Measurements from ENCODE around the gene C17orf58.
A peak's percentile ranks its signal among the peaks of the same experiment; 100 is the strongest.
"Not testable (repeated sequence)": the region's sequence is repeated elsewhere in the genome, so short reads cannot be mapped to it uniquely, and the experiment has no call there.

C17orf58 gene

DNA sequence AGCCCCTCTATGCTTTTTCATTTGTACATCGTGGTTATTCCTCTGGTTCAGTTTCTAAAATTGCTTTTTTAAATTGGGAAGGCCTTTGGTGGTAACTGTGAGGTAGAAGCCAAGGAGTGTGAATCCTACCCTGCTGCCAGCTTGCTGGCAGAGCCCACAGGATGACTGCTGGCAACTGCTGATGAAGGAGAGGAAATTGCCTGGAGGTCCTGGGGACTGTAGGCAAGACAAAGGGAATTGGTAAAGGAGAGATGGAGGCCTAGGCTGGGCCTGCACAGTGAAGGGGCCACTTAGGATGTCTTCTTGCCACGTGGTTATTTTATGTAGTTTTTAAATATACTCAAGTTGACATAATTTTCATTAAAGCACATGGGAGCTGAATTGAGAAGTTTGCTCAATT is 15.8 kb downstream of the C17orf58 start:
- no peak for DNase-seq (ENCODE audit: low read depth in 2 of 2)
- H3K4me3 ChIP-seq (replicated peaks in 1 of 2; ENCODE audit: low read depth in 2 of 2, low read length in 2 of 2): no peak overlapping the region
- TF ChIP-seq, protein P1, sequence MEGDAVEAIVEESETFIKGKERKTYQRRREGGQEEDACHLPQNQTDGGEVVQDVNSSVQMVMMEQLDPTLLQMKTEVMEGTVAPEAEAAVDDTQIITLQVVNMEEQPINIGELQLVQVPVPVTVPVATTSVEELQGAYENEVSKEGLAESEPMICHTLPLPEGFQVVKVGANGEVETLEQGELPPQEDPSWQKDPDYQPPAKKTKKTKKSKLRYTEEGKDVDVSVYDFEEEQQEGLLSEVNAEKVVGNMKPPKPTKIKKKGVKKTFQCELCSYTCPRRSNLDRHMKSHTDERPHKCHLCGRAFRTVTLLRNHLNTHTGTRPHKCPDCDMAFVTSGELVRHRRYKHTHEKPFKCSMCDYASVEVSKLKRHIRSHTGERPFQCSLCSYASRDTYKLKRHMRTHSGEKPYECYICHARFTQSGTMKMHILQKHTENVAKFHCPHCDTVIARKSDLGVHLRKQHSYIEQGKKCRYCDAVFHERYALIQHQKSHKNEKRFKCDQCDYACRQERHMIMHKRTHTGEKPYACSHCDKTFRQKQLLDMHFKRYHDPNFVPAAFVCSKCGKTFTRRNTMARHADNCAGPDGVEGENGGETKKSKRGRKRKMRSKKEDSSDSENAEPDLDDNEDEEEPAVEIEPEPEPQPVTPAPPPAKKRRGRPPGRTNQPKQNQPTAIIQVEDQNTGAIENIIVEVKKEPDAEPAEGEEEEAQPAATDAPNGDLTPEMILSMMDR (IDR thresholded peaks at IDR 0.05; ENCODE audit: low read depth, low read length): no peak

DNA sequence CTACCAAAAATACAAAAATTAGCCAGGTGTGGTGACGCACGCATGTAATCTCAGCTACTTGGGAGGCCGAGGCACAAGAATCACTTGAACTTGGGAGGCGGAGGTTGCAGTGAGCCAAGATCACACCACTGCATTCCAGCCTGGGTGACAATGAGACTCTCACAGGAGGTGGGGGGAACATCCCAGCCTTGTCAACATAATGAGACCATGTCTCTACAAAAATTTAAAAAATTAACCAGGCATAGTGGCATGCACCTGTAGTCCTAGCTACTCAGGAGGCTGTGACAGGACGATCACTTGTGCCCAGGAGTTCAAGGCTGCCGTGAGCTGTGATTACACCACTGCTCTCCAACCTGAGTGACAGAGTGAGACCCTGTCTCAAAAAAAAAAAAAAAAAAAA is 20.0 kb downstream of the C17orf58 start:
- DNase-seq (ENCODE audit: low read depth in 2 of 2); H3K4me3 ChIP-seq (replicated peaks in 1 of 2; ENCODE audit: low read depth in 2 of 2, low read length in 2 of 2): not testable (repeated sequence)

DNA sequence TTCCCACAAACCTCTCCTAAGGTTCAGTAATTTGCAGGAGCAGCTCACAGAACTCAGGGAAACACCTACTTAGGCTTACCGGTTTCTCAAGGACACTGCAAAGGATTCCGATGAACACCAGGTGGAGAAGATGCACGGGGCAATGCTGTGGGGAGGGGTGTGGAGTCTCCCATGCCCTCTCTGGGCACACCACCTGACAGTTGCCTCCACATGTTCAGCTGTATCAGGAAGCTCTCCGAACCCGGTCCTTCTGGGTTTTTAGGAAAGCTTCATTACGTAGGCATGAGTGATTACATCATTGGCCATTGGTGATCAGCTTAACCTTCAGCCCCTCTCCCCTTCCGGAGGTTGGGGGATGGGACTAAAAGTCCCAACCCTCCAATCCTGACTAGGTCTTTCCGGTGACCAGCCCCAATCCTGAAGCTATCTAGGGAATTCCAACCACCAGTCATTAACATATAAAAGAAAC is 21.6 kb downstream of the C17orf58 start:
- DNase-seq (ENCODE audit: low read depth in 2 of 2): no peak
- H3K4me3 ChIP-seq (replicated peaks in 1 of 2; ENCODE audit: low read depth in 2 of 2, low read length in 2 of 2): no peak overlapping the region
- TF ChIP-seq, protein P1 (IDR thresholded peaks at IDR 0.05; ENCODE audit: low read depth, low read length): no peak

DNA sequence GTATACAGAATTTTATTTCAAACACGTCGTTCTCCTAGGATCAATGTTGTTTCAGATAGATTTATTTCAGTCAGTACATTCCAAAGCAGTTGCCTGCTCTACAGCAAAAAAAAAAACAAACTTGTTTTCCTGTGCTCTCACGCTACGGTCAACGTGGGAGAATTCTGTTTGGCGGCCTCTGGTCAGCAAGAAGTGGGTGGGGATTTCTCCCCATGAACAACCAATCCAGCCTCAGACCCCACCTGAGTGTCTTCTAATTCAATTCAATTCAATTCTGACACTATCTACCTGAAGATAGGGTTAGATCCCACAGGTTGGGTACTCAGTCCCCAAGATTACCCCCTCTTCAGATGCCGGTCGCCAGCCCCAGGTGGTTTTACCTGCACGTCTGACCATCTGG is 22.1 kb downstream of the C17orf58 start:
- TF ChIP-seq, protein P1 (IDR thresholded peaks at IDR 0.05; ENCODE audit: low read depth, low read length): no peak
- no peak for DNase-seq (ENCODE audit: low read depth in 2 of 2)
- no peak overlapping the region for H3K4me3 ChIP-seq (replicated peaks in 1 of 2; ENCODE audit: low read depth in 2 of 2, low read length in 2 of 2)

DNA sequence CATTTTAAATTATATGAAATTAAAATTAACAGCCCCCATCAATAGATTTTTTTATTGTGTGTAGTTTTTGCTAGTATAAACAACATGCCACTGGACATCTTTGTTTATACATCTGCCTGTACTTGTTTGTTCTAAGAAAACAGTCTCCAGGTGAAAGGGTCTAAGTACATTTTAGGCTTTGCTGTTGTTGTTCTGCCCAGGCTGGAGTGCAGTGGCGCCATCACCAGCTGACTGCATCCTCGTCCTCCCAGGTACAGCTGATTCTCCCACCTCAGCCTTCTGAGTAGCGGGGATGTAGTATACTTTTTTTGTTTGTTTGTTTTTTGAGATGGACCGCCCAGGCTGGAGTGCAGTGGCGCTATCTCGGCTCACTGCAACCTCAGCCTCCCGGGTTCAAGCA is 25.5 kb downstream of the C17orf58 start:
- H3K4me3 ChIP-seq (replicated peaks in 1 of 2; ENCODE audit: low read depth in 2 of 2, low read length in 2 of 2): no peak overlapping the region
- TF ChIP-seq, protein P1 (IDR thresholded peaks at IDR 0.05; ENCODE audit: low read depth, low read length): no peak
- no peak for DNase-seq (ENCODE audit: low read depth in 2 of 2)

DNA sequence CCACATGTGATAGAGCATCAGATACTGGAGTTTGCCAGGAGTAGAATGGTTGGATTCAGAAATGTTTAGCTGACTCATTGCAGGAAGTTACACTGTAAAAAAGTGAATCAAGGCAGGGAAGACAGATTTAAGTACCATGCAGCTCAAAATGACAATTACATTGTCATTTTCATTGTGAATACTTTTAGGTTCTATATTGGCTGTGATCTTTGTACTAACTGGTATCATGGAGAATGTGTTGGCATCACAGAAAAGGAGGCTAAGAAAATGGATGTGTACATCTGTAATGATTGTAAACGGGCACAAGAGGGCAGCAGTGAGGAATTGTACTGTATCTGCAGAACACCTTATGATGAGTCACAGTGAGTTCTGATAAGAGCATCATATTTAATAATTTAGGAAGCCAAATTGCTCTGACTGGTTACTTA is 33.1 kb downstream of the C17orf58 start:
- peak; percentile 75 to 80 for DNase-seq (ENCODE audit: low read depth in 2 of 2)
- TF ChIP-seq, protein P1 (IDR thresholded peaks at IDR 0.05; ENCODE audit: low read depth, low read length): peak; percentile 55
- H3K4me3 ChIP-seq (replicated peaks in 1 of 2; ENCODE audit: low read depth in 2 of 2, low read length in 2 of 2): not testable (repeated sequence)

DNA sequence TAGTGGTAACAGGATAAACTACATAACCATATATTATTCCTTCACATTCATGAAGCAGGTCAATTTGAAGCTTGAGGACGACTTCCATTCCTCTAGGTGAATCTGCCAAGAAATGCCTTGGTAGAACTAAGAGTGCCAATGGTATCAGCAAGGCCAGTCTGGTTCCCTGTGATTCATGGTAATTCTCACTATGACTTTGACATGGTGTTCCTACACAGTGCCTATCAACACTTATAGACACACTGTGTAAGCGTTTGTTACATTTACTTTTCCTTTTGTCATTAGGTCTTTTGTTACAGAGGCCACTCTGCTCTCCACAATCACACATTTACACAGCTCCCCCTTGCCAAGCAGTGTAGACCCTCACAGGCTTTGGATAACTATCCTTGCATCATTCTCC is 34.1 kb downstream of the C17orf58 start:
- not testable (repeated sequence) for H3K4me3 ChIP-seq (replicated peaks in 1 of 2; ENCODE audit: low read depth in 2 of 2, low read length in 2 of 2); DNase-seq (ENCODE audit: low read depth in 2 of 2)

DNA sequence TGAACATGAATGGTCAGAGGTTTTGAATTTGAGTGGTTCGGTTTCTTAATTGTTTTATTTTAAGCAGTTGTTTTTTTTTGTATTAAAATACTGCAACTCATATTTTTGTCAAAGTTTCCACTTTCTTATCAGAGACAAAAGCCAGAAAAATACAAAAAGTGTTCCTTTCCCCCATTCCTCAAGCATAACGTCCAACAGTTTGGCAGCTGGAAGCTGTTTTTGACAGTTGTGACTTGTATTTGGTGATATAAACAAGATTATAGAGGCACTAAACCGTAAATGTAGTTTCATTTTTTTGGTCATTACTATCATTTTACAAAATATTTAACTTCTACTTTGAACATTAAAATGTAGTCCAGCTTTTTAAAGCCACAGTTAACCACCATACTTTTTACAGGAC is 36.0 kb downstream of the C17orf58 start:
- not testable (repeated sequence) for H3K4me3 ChIP-seq (replicated peaks in 1 of 2; ENCODE audit: low read depth in 2 of 2, low read length in 2 of 2)
- peak in 1 of 2 donors; percentile 5 for DNase-seq (ENCODE audit: low read depth in 2 of 2)
